ENCODE data around the gene ATF3.

ATF3 gene

GRCh38 chr1:212595787-212596714 is 12.5 kb upstream of the ATF3 start:
- no peak overlapping the region for H3K4me3 ChIP-seq (ENCODE audit: low read depth, low read length)
- TF ChIP-seq CTCF (IDR thresholded peaks at IDR 0.05; ENCODE audit: borderline replicate concordance, insufficient read depth, low read depth, low read length): peak; percentile 42; the same call in 1 of the 2 replicates

- H3K4me3 ChIP-seq (ENCODE audit: low read depth, low read length): no peak overlapping the region
- TF ChIP-seq CTCF (IDR thresholded peaks at IDR 0.05; ENCODE audit: borderline replicate concordance, insufficient read depth, low read depth, low read length): no peak
These were observed 11.8 kb upstream of the ATF3 start for GRCh38 chr1:212596798-212597197.

- H3K4me3 ChIP-seq (ENCODE audit: low read depth, low read length): no peak overlapping the region
- TF ChIP-seq CTCF (IDR thresholded peaks at IDR 0.05; ENCODE audit: borderline replicate concordance, insufficient read depth, low read depth, low read length): no peak
These were observed 11.1 kb upstream of the ATF3 start for GRCh38 chr1:212597487-212597886.

- no peak for TF ChIP-seq CTCF (IDR thresholded peaks at IDR 0.05; ENCODE audit: borderline replicate concordance, insufficient read depth, low read depth, low read length)
- H3K4me3 ChIP-seq (ENCODE audit: low read depth, low read length): no peak overlapping the region
These were observed 8.3 kb upstream of the ATF3 start for GRCh38 chr1:212600071-212600915.

- H3K4me3 ChIP-seq (ENCODE audit: low read depth, low read length): no peak overlapping the region
These were observed 7.6 kb upstream of the ATF3 start for GRCh38 chr1:212600980-212601379.

GRCh38 chr1:212601524-212601923 is 7.0 kb upstream of the ATF3 start:
- no peak overlapping the region for H3K4me3 ChIP-seq (ENCODE audit: low read depth, low read length)
- TF ChIP-seq CTCF (IDR thresholded peaks at IDR 0.05; ENCODE audit: borderline replicate concordance, insufficient read depth, low read depth, low read length): no peak

More at GRCh38 chr1:212600980-212601379, 7.6 kb upstream of the ATF3 start:
- no peak for TF ChIP-seq CTCF (IDR thresholded peaks at IDR 0.05; ENCODE audit: borderline replicate concordance, insufficient read depth, low read depth, low read length)
